Articular chondrocyte of knee joint (primary cell): ENCODE measurements around the gene OGFOD3. TPM values are rescaled to one million over a fixed set of nuclear protein-coding genes. Genes with fewer than 3 reads are reported as not detected.

Source experiments
- small RNA-seq: library from RNA; depleted of rRNA; stranded (forward); fragments of <200 nt; gene quantifications from one replicate; pipeline ENCODE3, GENCODE V24; 2012
- total RNA-seq: library from RNA; depleted of rRNA; stranded (reverse); fragments of >200 nt; gene quantifications from 2 replicates; pipeline ENCODE4 v1.2.3, GENCODE V29; 2012

OGFOD3 gene
- total RNA-seq, result 25.3 and 26.5 TPM in 2 replicates

GRCh38 chr17:82418001-82418986, at the start of gene OGFOD3, which contains the start of gene HEXD:
Gene OGFOD3, minus strand, starts transcription at chr17:82418586. Its CDS starts 101 bp downstream, at chr17:82418485.
Gene HEXD, plus strand, starts transcription at chr17:82418347. Its CDS starts 1,453 bp downstream, at chr17:82419800.

GRCh38 chr17:82458179-82458884, 39.9 kb upstream of the OGFOD3 start, which contains the start of gene NARF:
Gene NARF, plus strand, starts transcription at chr17:82458741. Its CDS starts 63 bp downstream, at chr17:82458804.

GRCh38 chr17:82450357-82451106, 32.1 kb upstream of the OGFOD3 start, which contains the start of gene CYBC1:
Gene CYBC1, minus strand, starts transcription at chr17:82450752. Its CDS starts 1,498 bp downstream, at chr17:82449254.

GRCh38 chr17:82371333-82372248, 46.8 kb downstream of the OGFOD3 start, which contains the start of gene UTS2R:
Gene UTS2R, plus strand, starts transcription at chr17:82371765. Its CDS starts 2,560 bp downstream, at chr17:82374325.

GRCh38 chr17:82358465-82359350, 59.7 kb downstream of the OGFOD3 start, which contains the start of gene TEX19:
Gene TEX19, plus strand, starts transcription at chr17:82359247. Its CDS starts 2,904 bp downstream, at chr17:82362151.

Small RNA genes lying within 50 kb of the gene (small RNA-seq; reads per million reads assigned to genes)
- gene RF00019, result not detected

Other genes with a start within 250 kb of the OGFOD3 start
- gene CCDC57, start 205.7 kb downstream of the OGFOD3 start, total RNA-seq, result 16.7 and 17.9 TPM in 2 replicates
- 108 and 125 TPM in 2 replicates for gene SLC16A3, start 189.5 kb downstream of the OGFOD3 start, total RNA-seq
- gene CSNK1D, start 144.9 kb downstream of the OGFOD3 start, total RNA-seq, result 49.0 and 49.5 TPM in 2 replicates
- gene CD7, start 101.0 kb downstream of the OGFOD3 start, total RNA-seq, result not detected in 2 replicates
- gene SECTM1, start 84.8 kb downstream of the OGFOD3 start, total RNA-seq, result 4.2 and 7.7 TPM in 2 replicates
- not detected in 2 replicates for gene TEX19, start 59.3 kb downstream of the OGFOD3 start, total RNA-seq
- not detected in 2 replicates for gene UTS2R, start 46.8 kb downstream of the OGFOD3 start, total RNA-seq
- 8.9 and 13.2 TPM in 2 replicates for gene HEXD, start 239 bp downstream of the OGFOD3 start, total RNA-seq
- 43.5 and 56.3 TPM in 2 replicates for gene CYBC1, start 32.2 kb upstream of the OGFOD3 start, total RNA-seq
- gene NARF, start 40.2 kb upstream of the OGFOD3 start, total RNA-seq, result 40.8 and 42.8 TPM in 2 replicates
- 23.1 and 25.3 TPM in 2 replicates for gene FOXK2, start 101.1 kb upstream of the OGFOD3 start, total RNA-seq
- gene WDR45B, start 229.9 kb upstream of the OGFOD3 start, total RNA-seq, result 49.3 and 73.0 TPM in 2 replicates